WERI-Rb-1 (cell line): ENCODE measurements around the gene RAB10.

Source experiments
- DNase-seq: peaks from one replicate; pipeline ENCODE4 v3.0.0-alpha.2; 2020
- H3K27ac ChIP-seq: fragments of 250-450 bp; sonication (Bioruptor Pico); 2 replicates; pipeline ENCODE4 v1.5.1; 2020; ENCODE audit warnings: mild to moderate bottlenecking, moderate library complexity
- H3K27me3 ChIP-seq: fragments of 250-450 bp; sonication (Bioruptor Pico); 2 replicates; pipeline ENCODE4 v1.5.1; 2021; ENCODE audit warnings: mild to moderate bottlenecking, low read depth, moderate library complexity; ENCODE audit not compliant: insufficient read depth, severe bottlenecking
- H3K36me3 ChIP-seq: fragments of 250-450 bp; sonication (Bioruptor Pico); 2 replicates; pipeline ENCODE4 v1.5.1; 2020; ENCODE audit warnings: mild to moderate bottlenecking, moderate library complexity
- H3K4me3 ChIP-seq: 2 replicates; pipeline ENCODE4 v1.5.1; 2011; ENCODE audit warnings: low read depth, mild to moderate bottlenecking, control low read depth, low read length
- H3K9me3 ChIP-seq: fragments of 250-450 bp; sonication (Bioruptor Pico); 2 replicates; pipeline ENCODE4 v1.5.1; 2021; ENCODE audit warnings: mild to moderate bottlenecking, moderate library complexity; ENCODE audit not compliant: severe bottlenecking
- CTCF ChIP-seq: IDR thresholded peaks from 2 replicates; pipeline ENCODE4 v1.5.1; 2011; ENCODE audit warnings: low read depth, mild to moderate bottlenecking, control low read depth, inconsistent platforms, low read length

Gene RAB10

DNA sequence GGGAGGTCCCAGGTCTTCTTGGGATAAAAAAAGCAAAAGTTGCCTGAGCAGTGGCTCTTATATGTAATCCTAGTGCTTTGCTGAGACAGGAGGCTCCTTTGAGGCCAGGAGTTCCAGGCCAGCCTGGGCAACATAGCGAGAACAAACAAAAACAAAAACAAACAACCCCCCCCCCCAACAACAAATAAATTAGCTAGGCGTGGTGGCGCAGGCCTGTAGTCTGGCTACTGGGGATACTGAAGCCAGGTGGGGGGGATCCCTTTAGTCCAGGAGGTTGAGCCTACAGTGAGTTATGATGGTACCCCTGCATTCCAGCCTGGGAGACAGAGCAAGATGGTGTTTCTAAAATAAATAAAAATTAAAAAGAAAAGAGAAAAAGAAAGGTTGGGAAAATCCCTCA is 144.4 kb downstream of the RAB10 start:
- peaks cover 46% of the 10 kb centered on the region for H3K36me3 ChIP-seq
- no peaks in the 10 kb centered on the region for H3K27me3 ChIP-seq
- TF ChIP-seq CTCF = no peak
- no peaks in the 10 kb centered on the region for H3K9me3 ChIP-seq
- DNase-seq = no peak
- H3K27ac ChIP-seq = no peak overlapping the region
- no peak overlapping the region for H3K4me3 ChIP-seq

- Histone ChIP-seq H3K4me3 (no peak overlapping the region), H3K27ac (no peak overlapping the region)
- DNase-seq = no peak
Measured at GRCh38 chr2:26178746-26179436, 145.0 kb downstream of the RAB10 start.

GRCh38 chr2:26179446-26179913 is 145.6 kb downstream of the RAB10 start:
- no peaks in the 10 kb centered on the region for H3K9me3 ChIP-seq
- no peak for DNase-seq
- H3K27ac ChIP-seq = no peak overlapping the region
- H3K27me3 ChIP-seq = no peaks in the 10 kb centered on the region
- no peak overlapping the region for H3K4me3 ChIP-seq
- TF ChIP-seq CTCF = no peak
- peaks cover 55% of the 10 kb centered on the region for H3K36me3 ChIP-seq

More at GRCh38 chr2:26178746-26179436, 145.0 kb downstream of the RAB10 start:
- H3K9me3 ChIP-seq = no peaks in the 10 kb centered on the region
- peaks cover 53% of the 10 kb centered on the region for H3K36me3 ChIP-seq
- TF ChIP-seq CTCF = no peak
- H3K27me3 ChIP-seq = no peaks in the 10 kb centered on the region

- Histone ChIP-seq H3K27ac (no peak overlapping the region), H3K9me3 (no peaks in the 10 kb centered on the region), H3K27me3 (no peaks in the 10 kb centered on the region), H3K36me3 (peaks cover 65% of the 10 kb centered on the region), H3K4me3 (no peak overlapping the region)
- DNase-seq = no peak
- TF ChIP-seq CTCF = no peak
Measured at GRCh38 chr2:26182441-26182840, 148.6 kb downstream of the RAB10 start.

DNA sequence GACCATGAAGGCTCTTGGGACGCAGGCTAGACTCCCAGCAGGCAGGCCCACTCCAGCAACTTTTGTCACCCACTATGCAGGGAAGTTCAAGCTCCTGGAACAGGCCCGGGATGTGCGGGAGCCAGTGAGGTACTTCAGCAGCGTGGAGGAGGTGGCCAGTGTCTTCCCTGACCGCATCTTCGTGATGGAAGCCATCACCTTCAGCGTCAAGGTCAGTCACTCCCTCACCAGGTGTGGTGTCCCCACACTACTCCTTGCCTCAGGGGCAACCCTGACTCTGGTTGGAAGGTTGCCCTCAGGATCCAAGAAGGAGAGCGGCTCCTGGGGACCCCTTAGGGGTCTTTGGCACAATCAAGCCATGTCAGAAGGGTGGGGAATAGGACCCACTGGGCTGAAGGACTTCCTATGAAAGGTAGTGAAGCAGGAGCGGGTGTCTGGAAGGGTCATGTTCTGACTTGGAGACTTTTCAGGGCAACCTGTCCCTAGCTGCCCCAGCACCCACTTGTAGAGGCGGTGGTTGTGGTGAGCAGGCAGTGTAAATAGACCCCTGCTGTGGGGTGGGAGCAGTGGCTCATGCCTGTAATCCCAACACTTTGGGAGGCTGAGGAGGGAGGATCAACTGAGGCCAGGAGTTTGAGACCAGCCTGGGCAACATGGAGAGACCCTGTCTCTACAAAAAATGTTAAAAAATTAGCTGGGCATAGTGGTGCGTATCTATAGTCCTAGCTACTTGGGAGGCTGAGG is 149.2 kb downstream of the RAB10 start:
- no peak for DNase-seq
- Histone ChIP-seq H3K4me3 (no peak overlapping the region), H3K27ac (no peak overlapping the region), H3K27me3 (no peaks in the 10 kb centered on the region), H3K9me3 (no peaks in the 10 kb centered on the region), H3K36me3 (peaks cover 65% of the 10 kb centered on the region)
- no peak for TF ChIP-seq CTCF
